ENCODE results near the gene HRCT1.
"Not testable (repeated sequence)": the region's sequence is repeated elsewhere in the genome, so short reads cannot be mapped to it uniquely, and the experiment has no call there.

Gene HRCT1

GRCh38 chr9:35905912-35906679 is at the start of gene HRCT1:
Gene HRCT1, plus strand, starts transcription at chr9:35906202. Its CDS starts 86 bp downstream, at chr9:35906288.
- DNase-seq: no peak

DNA sequence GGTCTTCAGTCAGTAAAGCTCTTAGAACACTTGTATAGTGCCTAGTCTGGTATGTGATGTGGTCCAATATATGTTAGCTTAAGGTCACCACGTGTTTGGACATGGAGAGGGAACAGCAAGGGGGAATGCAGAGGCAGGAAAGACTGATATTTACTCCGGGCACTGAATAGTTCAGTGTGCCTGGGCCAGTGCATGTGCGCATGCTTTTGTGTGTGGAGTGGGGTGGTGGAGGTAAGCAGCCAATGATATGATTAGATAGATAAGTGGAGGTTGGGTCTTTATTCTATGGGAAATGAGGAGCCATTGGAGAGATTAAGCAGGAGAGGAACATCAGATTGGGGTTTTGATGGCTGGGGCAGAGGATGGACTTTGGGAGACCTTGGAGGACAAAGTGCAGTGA is 49.8 kb upstream of the HRCT1 start:
- no peak for DNase-seq

GRCh38 chr9:35856882-35857281 is 49.1 kb upstream of the HRCT1 start:
- DNase-seq: no peak

GRCh38 chr9:35858458-35858857 is 47.5 kb upstream of the HRCT1 start:
- DNase-seq: no peak

- no peak for DNase-seq
Measured at GRCh38 chr9:35859310-35859989, 46.6 kb upstream of the HRCT1 start.

- no peak for DNase-seq
Measured at GRCh38 chr9:35859990-35860339, 46.0 kb upstream of the HRCT1 start.

- DNase-seq: no peak
Measured at GRCh38 chr9:35861161-35861897, 44.7 kb upstream of the HRCT1 start.

GRCh38 chr9:35862328-35862727 is 43.7 kb upstream of the HRCT1 start:
- no peak for DNase-seq

DNA sequence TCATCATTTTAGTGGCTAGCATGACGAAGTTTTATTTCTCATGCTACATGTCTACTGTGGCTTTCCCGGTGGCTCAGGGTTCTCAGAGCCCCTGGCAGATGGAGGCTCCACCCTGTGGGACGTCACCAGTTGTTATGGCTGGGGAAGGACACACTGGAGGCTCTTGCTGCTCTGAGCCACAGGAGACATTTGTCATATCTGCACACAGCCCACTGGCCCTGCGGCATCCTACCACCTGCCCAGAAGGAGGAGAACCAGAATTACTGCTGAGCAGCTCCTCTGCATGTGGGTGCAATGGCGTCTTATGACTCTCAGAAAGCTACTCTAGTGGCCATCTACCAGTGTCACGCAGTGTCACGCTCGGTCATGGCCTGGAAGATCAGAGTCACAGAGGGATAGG is 42.4 kb upstream of the HRCT1 start:
- DNase-seq: no peak

GRCh38 chr9:35864695-35865255 is 41.2 kb upstream of the HRCT1 start:
- no peak for DNase-seq

DNA sequence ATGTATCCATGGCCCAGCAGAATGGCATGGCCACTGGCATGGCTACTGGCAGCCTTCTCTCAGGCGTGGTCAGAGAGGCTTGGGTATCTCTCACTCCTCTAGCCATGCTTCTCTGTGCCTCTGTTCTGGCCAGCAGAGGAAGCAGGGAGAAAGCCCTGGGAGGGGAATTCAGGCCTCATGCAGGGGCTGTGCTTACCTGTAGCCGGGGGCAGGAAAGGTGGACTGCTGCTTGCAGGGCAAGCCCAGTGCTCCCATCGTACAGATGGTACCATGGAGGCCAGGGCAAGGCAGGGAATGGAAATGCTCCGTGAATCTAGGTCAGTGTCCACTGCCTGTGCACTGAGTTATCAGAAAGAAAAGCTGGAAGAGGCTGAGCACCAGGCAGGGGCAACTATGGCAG is 38.5 kb upstream of the HRCT1 start:
- DNase-seq: no peak

DNA sequence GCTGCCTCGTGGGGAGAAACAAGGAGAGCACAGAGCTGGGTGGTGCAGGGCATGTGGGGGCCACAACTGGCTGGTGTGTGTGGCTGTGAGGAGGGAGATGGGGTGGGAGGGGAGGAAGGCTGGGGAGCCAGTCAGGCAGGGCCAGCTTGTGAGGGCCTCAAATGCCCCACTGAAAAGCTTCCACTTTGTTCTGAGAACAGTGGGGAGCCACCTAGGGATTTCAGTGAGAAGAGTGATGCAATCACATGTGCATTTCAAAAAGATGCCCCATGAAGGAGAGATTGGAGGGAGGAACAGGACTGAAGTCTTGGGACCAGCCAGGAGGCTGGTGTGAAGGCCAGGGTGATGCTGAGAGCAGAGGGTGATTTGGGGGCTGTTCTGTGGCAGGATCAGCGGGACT is 37.1 kb upstream of the HRCT1 start:
- DNase-seq: no peak

- DNase-seq: no peak
Measured at GRCh38 chr9:35869621-35870216, 36.3 kb upstream of the HRCT1 start.

GRCh38 chr9:35870351-35870923 is 35.6 kb upstream of the HRCT1 start, which contains the start of gene OR13J1:
Gene OR13J1, minus strand, starts transcription at chr9:35870401. Its CDS starts 0 bp downstream, at chr9:35870401.
- DNase-seq: no peak

DNA sequence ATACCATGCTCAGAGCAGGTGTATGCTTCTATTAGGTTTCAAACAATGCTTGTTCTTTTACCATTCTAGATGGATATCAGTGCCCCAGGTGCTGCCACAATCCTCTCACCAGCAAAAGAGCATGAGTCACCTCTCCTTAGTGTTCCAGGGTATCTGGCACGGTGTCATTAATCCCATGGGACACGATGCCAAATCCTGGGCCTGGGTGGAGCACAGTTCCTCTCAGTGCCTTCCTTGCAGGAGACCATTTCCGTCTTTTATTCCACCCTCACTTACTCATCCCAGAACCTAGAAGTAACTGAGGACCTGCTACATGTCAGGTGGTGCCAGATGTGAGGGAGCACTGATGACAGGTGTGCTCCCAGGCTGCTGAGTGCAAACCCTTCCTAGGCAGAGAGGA is 34.5 kb upstream of the HRCT1 start:
- DNase-seq: no peak

- DNase-seq: no peak
Measured at GRCh38 chr9:35872505-35872904, 33.5 kb upstream of the HRCT1 start.

- peak; percentile 81 for DNase-seq
Measured at GRCh38 chr9:35882263-35882848, 23.6 kb upstream of the HRCT1 start.

DNA sequence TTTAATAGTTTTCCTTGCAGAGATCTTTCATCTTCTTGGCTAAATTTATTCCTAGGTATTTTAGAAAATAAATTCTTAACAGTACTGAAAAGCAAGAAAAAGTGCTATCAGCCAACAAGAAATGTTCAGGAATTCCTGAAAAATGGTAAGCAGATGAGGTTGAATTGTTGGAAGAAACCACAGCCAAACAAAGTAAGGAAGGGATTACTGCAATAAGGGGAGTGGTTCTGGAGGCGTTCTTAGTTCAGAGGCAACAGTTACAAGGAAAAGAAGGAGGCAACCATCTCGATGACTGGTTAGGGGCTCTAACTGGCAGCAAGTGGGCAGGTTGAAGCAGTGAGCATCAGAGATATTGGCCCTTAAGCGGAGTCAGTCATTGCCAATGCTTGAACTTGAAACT is 23.0 kb upstream of the HRCT1 start:
- no peak for DNase-seq

GRCh38 chr9:35884908-35885307 is 21.1 kb upstream of the HRCT1 start:
- not testable (repeated sequence) for DNase-seq

DNA sequence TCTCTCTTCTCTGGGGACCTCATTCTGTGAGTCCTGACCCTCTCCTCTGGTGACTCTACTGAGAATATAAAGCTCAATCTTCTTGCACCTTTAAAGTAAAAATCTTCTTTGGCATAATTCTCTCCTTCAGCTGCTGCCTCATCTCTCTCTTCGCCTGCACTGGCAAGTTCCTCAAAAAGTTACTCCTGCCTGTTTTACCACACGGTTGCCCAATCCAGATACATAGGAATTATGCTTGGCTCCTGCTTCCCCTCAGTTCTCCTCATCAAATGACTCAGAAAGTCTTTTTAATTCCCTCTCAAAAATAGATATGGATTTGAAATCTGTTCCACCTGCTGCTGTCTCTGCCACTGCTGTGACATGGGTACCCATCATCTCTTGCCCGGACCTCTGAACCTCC is 14.4 kb upstream of the HRCT1 start:
- DNase-seq: no peak

DNA sequence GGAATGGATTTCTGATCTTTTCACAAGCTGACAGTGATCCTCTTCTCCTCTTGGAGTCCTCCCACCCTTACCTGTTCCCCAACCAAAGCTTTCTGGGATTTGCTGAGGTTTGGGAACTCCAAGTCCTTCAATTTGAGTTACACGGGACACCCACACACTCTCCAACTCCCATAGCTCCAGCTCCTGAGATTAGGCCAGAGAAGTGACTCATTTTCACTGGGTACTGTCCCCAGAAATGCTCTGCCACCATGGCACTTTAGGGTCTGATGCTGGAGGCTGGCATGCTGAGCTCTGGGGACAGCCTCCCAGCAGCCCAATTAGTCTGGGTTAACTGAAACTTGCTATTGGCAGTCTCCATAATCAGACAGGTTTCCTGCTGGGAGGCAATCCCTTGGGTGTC is 14.0 kb upstream of the HRCT1 start:
- no peak for DNase-seq

- no peak for DNase-seq
Measured at GRCh38 chr9:35896570-35896969, 9.4 kb upstream of the HRCT1 start.
